Lung (tissue), 12 donors: ENCODE measurements around the gene ATP2A2. TPM values are rescaled to one million over a fixed set of nuclear protein-coding genes. Genes with fewer than 3 reads are reported as not detected.

Source experiments
- ATAC-seq: fragments of 200-7000 bp; cut with Tn5 transposase; one replicate; pipeline ENCODE4 v1.9.1; 2020; ENCODE audit warnings: moderate number of reproducible peaks; ENCODE audit not compliant: insufficient read depth, low FRiP score
- DNase-seq, 3 donors: peaks; one replicate each; pipeline ENCODE4 v3.0.0-alpha.2; 2013 to 2017
- H3K27ac ChIP-seq, 2 donors: one replicate each; pipeline ENCODE4 v1.5.1; 2013; ENCODE audit warnings: mild to moderate bottlenecking in 2 of 2, moderate library complexity in 2 of 2, control low read depth in 1 of 2, inconsistent platforms in 1 of 2, low read depth in 1 of 2, low read length in 1 of 2
- H3K27me3 ChIP-seq, 3 donors: one replicate each; pipeline ENCODE4 v1.5.1; 2013; ENCODE audit warnings: low read length in 2 of 3; ENCODE audit not compliant: control insufficient read depth in 3 of 3, insufficient read depth in 3 of 3
- H3K36me3 ChIP-seq, 4 donors: one replicate each; pipeline ENCODE4 v1.5.1; 2013; ENCODE audit warnings: low read length in 4 of 4, mild to moderate bottlenecking in 1 of 4, moderate library complexity in 1 of 4; ENCODE audit not compliant: control insufficient read depth in 4 of 4, insufficient read depth in 4 of 4
- H3K4me1 ChIP-seq, 5 donors: one replicate each; pipeline ENCODE4 v1.5.1; 2013; ENCODE audit warnings: low read length in 5 of 5, mild to moderate bottlenecking in 2 of 5, moderate library complexity in 1 of 5; ENCODE audit not compliant: control insufficient read depth in 5 of 5, insufficient read depth in 5 of 5
- H3K4me3 ChIP-seq: one replicate; pipeline ENCODE4 v1.5.1; 2013; ENCODE audit warnings: mild to moderate bottlenecking, control low read depth, moderate library complexity
- H3K9ac ChIP-seq, 2 donors: one replicate each; pipeline ENCODE4 v1.5.1; 2013; ENCODE audit warnings: low read length in 2 of 2, control low read depth in 1 of 2; ENCODE audit not compliant: insufficient read depth in 1 of 2
- H3K9me3 ChIP-seq, 4 donors: one replicate each; pipeline ENCODE4 v1.5.1; 2013; ENCODE audit warnings: low read length in 3 of 4, mild to moderate bottlenecking in 1 of 4, moderate library complexity in 1 of 4; ENCODE audit not compliant: control insufficient read depth in 4 of 4, insufficient read depth in 3 of 4
- CTCF ChIP-seq: IDR thresholded peaks from 2 replicates; pipeline ENCODE4 v1.5.1; 2012; ENCODE audit warnings: mild to moderate bottlenecking; ENCODE audit errors: control extremely low read depth, extremely low read depth
- WGBS, 2 donors: extraction: QIAGEN DNeasy Blood & Tissue Kit; methylation state at CpG; one replicate each; pipeline ENCODE4 v1.1.7; 2013; 5-methylcytosine and 5-hydroxymethylcytosine counted together
- polyA plus RNA-seq, 2 donors: library from polyadenylated mRNA; stranded (reverse); fragments of 200-250 nt; gene quantifications; one replicate each; pipeline ENCODE4 v1.2.1, GENCODE V29; 2013
- total RNA-seq, 2 donors: library from RNA; depleted of rRNA in 1 of 2; stranded (reverse); fragments of >200 nt in 1 of 2; gene quantifications; one replicate each; pipeline ENCODE4 v1.2.1, GENCODE V29; 2014 to 2021
- donor health status: control.
- donor health status: control.
- donor health status: Bipolar disorder and iron deficiency.
- donor health status: healthy.
- donor health status: DM: yes; HTN: yes; CAD: no.

ATP2A2 gene
- total and polyA plus RNA-seq, 4 donors, result 34.1 to 240 (median 136) TPM

DNA sequence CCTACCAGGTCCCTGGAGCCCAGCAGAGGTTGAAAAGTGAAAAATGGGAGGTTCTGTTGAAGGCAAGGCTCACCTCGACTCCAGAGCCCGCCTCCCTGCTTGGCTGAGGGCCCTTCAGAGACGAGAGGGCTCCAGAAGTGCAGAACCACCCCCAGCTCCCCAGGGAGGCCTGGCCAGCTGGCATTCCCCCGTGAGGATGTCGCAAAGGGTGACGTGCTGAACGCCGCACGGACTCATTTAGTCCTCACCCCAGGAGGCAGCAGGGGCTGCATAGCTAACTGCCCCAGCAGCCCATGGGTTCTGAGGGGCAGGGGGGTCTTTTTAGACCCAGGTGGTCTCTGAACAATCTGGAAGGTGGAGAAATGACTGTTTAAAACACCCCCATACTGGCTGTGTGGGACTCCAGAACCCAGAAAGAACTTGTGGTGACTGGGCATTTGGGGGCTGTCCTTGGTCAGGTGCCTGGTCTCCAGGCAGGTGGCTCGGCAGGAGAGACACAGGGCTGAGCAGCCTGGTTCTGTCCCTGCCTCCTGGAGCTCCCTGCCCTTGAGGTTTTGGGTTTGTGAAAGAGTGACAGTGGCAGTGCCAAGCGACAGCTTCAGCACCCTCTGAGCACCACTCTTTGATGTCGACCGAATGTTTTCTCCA is 90.5 kb downstream of the ATP2A2 start:
- Histone ChIP-seq H3K27ac (no peak overlapping the region), H3K9me3 (no peaks in the 10 kb centered on the region), H3K4me1 (peaks cover 0 to 12% (median 5%) of the 10 kb centered on the region in 5 donors), H3K27me3 (no peaks in the 10 kb centered on the region), H3K9ac (no peak overlapping the region), H3K36me3 (peaks cover 12 to 39% (median 25%) of the 10 kb centered on the region in 4 donors), H3K4me3 (no peak overlapping the region)
- TF ChIP-seq CTCF, result no peak
- DNase-seq, result peak; percentile 33 to 69 (median 69)
- peak; percentile 67 for ATAC-seq
- WGBS, 2 donors, result 61 to 62% methylated on average over 13 of the region's 13 CpGs

DNA sequence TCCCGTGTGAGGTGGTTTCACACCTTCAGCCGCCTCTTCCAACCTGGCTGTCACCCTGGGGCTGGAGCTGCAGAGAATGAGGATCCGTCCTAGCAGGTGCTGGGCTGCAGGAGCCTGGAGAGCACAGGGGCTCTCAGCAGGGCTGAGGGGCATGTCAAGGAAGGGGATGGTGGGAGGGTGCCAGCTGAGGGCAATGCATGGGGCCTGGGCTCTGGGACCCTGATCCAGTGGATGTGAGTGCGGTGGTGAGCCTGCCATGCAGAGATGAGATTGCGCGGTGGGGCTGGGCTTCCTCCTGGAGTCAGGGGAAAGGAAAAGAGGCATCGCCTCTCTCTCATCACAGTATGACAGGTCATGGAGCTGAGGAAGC is 91.0 kb downstream of the ATP2A2 start:
- Histone ChIP-seq H3K4me3 (no peak overlapping the region), H3K9ac (no peak overlapping the region), H3K36me3 (peaks cover 13 to 40% (median 26%) of the 10 kb centered on the region in 4 donors), H3K9me3 (no peaks in the 10 kb centered on the region), H3K27ac (no peak overlapping the region), H3K27me3 (no peaks in the 10 kb centered on the region), H3K4me1 (peaks cover 0 to 8% (median 5%) of the 10 kb centered on the region in 5 donors)
- no peak for TF ChIP-seq CTCF
- ATAC-seq (no peak), DNase-seq (no peak)
- WGBS, 2 donors, result 84 to 86% methylated on average over 7 of the region's 7 CpGs

DNA sequence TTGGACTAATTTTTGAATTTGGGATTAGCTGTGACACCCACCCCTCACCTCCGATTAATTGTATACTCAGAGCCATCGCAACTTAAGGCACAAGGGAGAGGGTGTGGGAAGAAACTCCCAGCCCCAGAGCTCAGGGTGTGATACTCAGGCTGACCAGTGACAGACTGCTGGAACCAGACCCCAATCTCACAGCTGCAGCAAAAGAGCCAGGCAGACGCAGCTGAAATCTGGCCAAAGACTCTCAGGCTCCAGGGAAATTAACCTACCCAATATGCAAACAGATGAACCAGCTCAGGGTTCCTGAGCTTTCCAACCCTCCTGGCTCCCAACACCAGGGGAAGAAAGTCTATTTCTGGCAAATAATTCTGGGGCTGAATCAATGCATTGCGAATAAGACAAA is 92.0 kb downstream of the ATP2A2 start:
- ATAC-seq, result no peak
- Histone ChIP-seq H3K4me1 (peaks cover 0 to 5% (median 2%) of the 10 kb centered on the region in 5 donors), H3K27me3 (no peaks in the 10 kb centered on the region), H3K36me3 (peaks cover 22 to 47% (median 33%) of the 10 kb centered on the region in 4 donors), H3K9ac (no peak overlapping the region), H3K27ac (peak overlapping the region in 1 of 2 donors; percentile 35), H3K9me3 (no peaks in the 10 kb centered on the region), H3K4me3 (no peak overlapping the region)
- no peak for TF ChIP-seq CTCF
- 82 to 89% methylated on average over 4 of the region's 4 CpGs for WGBS, 2 donors
- DNase-seq, result peak in 1 of 3 donors; percentile 44
